ENCODE results near the gene DPYSL5.

DPYSL5 gene

GRCh38 chr2:26957534-26957933 is 109.6 kb downstream of the DPYSL5 start:
- DNase-seq (ENCODE audit: low spot score) = no peak
- no peak for FAIRE-seq

- FAIRE-seq (no peak), DNase-seq (ENCODE audit: low spot score) (no peak)
These were observed 111.4 kb downstream of the DPYSL5 start for GRCh38 chr2:26959331-26959730.

- FAIRE-seq (no peak), DNase-seq (ENCODE audit: low spot score) (no peak)
These were observed 116.7 kb downstream of the DPYSL5 start for GRCh38 chr2:26964446-26965130.

GRCh38 chr2:26968001-26968400 is 120.1 kb downstream of the DPYSL5 start:
- DNase-seq (ENCODE audit: low spot score) (no peak), FAIRE-seq (no peak)

GRCh38 chr2:26969077-26969844 is 121.3 kb downstream of the DPYSL5 start:
- DNase-seq (ENCODE audit: low spot score) = no peak
- no peak for FAIRE-seq

- DNase-seq (ENCODE audit: low spot score) (peak; percentile 97), FAIRE-seq (peak; percentile 81)
These were observed 122.5 kb downstream of the DPYSL5 start, which contains the start of gene MAPRE3 for GRCh38 chr2:26970244-26970927. Gene MAPRE3 (plus strand): TSS chr2:26970637. CDS start chr2:27022219, 51,582 bp downstream.

- DNase-seq (ENCODE audit: low spot score) (no peak), FAIRE-seq (no peak)
These were observed 123.1 kb downstream of the DPYSL5 start for GRCh38 chr2:26970928-26971627.

GRCh38 chr2:26971911-26972786 is 124.2 kb downstream of the DPYSL5 start:
- FAIRE-seq (no peak), DNase-seq (ENCODE audit: low spot score) (no peak)

GRCh38 chr2:26974352-26974751 is 126.4 kb downstream of the DPYSL5 start:
- FAIRE-seq (no peak), DNase-seq (ENCODE audit: low spot score) (no peak)

- no peak for FAIRE-seq
- DNase-seq (ENCODE audit: low spot score) = no peak
These were observed 127.2 kb downstream of the DPYSL5 start for GRCh38 chr2:26975102-26975501.

GRCh38 chr2:26975656-26976055 is 127.7 kb downstream of the DPYSL5 start:
- DNase-seq (ENCODE audit: low spot score) (no peak), FAIRE-seq (no peak)

- no peak for DNase-seq (ENCODE audit: low spot score)
These were observed 128.3 kb downstream of the DPYSL5 start for GRCh38 chr2:26976237-26976636.

GRCh38 chr2:26977012-26977411 is 129.1 kb downstream of the DPYSL5 start:
- DNase-seq (ENCODE audit: low spot score) (no peak), FAIRE-seq (no peak)

More at GRCh38 chr2:26976237-26976636, 128.3 kb downstream of the DPYSL5 start:
- no peak for FAIRE-seq

- no peak for FAIRE-seq
- no peak for DNase-seq (ENCODE audit: low spot score)
These were observed 130.2 kb downstream of the DPYSL5 start for GRCh38 chr2:26978061-26978596.

GRCh38 chr2:26979741-26980140 is 131.8 kb downstream of the DPYSL5 start:
- DNase-seq (ENCODE audit: low spot score) = no peak
- FAIRE-seq = no peak

- DNase-seq (ENCODE audit: low spot score) (no peak), FAIRE-seq (no peak)
These were observed 133.0 kb downstream of the DPYSL5 start for GRCh38 chr2:26980971-26981370.

GRCh38 chr2:26982102-26982742 is 134.3 kb downstream of the DPYSL5 start:
- DNase-seq (ENCODE audit: low spot score) (peak; percentile 70), FAIRE-seq (no peak)

- DNase-seq (ENCODE audit: low spot score) = no peak
- FAIRE-seq = no peak
These were observed 135.8 kb downstream of the DPYSL5 start for GRCh38 chr2:26983746-26984145.

- no peak for FAIRE-seq
These were observed 137.9 kb downstream of the DPYSL5 start for GRCh38 chr2:26985807-26986206.

GRCh38 chr2:26986576-26986975 is 138.6 kb downstream of the DPYSL5 start:
- no peak for FAIRE-seq

More at GRCh38 chr2:26985807-26986206, 137.9 kb downstream of the DPYSL5 start:
- no peak for DNase-seq (ENCODE audit: low spot score)

More at GRCh38 chr2:26986576-26986975, 138.6 kb downstream of the DPYSL5 start:
- no peak for DNase-seq (ENCODE audit: low spot score)
